Stimulated activated CD4-positive, alpha-beta T cell treated with anti-CD3 and anti-CD28 coated beads, Interleukin-12 subunit alpha, Interleukin-12 subunit beta, amount 100 ng/mL, for 4 hours (primary cell): ENCODE results near the gene SIK2.

Experiments used
- DNase-seq: peaks from one replicate; pipeline ENCODE4 v3.0.0-alpha.2; 2020

SIK2 gene

DNA sequence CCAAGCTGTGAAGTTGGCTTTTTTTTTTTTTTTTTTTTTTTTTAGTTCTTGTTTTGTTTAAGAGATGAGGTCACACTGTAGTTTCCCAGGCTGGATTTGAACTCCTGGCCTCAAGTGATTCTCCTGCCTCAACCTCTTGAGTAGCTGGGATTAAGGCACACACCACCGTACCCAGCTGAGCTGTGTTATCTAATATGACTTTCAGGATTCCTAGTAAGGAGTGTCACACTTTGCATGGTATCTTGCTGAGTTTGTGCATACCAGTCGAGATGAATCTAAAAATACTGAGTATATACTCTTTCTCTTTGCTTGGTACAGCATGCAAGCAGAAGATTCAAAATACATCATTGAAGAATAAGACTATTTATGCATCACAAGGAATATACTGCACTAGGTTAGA, 58.6 kb downstream of the SIK2 start:
- no peak for DNase-seq

DNA sequence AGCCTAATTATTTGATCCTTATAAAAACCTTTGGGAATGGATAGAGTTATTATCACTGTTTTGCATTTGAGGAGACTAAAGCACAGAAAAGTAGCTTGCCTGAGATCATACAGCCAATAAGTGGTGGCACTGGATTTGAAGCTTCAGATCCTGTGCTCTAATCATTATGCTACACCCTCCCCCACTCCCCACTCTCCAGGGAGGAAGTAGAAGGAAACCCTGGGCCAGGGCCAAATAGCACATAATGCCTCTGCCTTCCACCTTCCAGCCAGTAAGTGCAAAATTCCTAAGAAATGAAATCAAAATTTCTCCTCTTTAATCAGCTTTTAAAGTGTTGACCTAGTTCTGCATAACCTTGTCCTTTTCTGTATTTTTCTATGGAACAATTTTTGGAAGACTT, 61.6 kb downstream of the SIK2 start:
- no peak for DNase-seq

DNA sequence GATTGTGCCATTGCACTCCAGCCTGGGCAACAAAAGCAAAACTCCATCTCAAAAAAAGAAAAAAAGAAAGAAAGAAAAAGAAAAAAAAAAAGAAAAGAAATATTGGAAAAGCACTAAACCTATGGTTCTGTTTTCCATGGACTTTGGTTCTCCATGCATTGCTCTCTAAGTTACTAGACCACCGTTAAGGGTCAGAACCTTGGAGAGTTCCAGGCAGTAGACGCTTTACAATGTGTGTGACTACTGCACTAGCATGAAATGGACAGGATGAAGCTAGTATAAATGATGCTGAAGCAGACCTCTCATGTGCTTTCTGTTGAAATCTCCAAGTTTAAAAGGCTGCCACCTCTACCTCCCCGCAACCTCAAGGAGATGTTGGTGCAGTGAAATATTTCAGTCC, 63.5 kb downstream of the SIK2 start:
- DNase-seq: no peak

DNA sequence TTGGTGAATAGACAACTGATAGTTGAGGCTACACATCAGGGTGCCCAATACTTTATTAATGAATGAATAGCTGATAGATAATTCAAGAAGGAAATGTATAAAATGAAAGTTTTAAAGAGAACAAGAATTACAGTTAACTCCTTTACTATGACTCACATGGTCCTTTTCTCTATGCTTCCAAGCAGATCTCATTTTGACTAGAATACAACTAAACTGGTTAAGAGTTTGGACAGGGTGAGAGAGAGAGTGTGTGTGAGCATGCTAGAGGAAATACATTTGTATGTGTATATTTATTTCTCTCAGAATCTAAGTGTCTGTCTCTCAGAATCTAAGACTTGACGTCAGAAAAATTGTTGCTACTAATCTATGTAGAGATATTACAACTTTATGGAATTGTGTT, 66.7 kb downstream of the SIK2 start:
- DNase-seq: no peak

DNA sequence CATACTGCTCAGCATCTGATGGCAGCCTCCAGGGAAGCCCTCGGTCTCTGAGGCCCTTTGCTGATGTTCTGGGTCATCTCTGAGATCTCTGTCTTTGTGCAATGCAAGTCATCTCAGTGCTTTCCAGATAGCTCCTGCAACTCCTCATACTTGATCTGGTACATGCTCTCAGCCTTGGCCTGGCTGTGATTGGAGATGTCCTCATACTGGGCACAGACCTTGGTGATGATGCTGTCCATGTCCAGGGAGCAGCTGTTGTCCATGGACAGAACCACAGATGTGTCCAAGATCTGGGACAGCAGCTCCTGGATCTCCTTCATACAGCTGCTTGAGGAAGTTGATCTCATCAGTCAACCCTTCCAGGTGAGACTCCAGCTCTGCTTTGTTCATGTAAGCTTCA, 69.1 kb downstream of the SIK2 start:
- DNase-seq: no peak

DNA sequence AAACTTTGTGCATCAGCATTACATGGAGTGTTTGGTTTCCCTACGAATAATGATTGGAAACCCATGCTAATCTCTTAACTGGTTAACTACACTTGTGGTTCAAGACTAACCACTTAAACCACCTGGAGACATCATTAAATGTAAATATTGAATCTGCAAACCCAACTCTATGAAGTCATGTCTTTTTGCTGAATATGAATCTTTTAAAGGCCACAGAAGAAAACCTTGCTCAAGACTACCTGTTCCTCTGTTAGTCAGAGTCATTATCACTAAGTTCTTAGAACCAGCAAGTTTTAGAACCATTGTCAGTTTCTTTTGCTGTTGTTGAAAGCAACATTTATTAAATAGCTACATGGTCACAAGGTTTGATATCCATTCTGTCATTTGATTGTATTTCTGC, 70.7 kb downstream of the SIK2 start:
- DNase-seq: no peak

DNA sequence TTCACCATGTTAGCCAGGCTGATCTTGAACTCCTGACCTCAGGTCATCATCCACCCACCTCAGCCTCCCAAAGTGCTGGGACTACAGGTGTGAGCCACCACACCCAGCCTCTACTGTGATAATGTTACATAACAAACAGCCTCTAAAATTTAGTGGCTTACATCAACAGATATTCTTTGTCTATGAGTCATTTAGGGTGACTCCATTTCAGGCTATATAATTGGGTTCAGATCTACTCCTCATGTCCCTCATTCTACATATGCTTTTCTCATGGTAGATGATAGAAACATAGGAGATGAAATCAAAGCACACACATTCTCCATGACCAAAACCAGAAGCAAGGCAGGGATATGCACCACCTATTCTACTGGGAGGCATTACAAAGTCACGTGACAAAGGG, 72.7 kb downstream of the SIK2 start:
- no peak for DNase-seq

DNA sequence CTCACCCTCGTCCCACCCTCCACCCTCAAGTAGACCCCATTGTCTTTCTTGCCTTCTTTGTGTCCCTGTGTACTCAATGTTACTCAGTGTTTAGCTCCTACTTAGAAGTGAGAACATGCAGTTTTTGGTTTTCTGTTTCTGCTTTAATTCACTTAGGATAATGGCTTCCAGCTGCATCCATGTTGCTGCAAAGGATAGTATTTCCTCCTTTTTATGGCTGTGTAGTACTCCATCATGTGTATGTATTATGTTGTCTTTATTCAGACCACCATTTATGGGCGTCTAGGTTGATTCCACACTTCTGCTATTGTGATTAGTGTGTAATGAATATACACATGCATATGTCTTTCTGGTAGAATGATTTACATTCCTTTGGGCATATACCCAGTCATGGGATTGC, 73.6 kb downstream of the SIK2 start:
- DNase-seq: no peak

DNA sequence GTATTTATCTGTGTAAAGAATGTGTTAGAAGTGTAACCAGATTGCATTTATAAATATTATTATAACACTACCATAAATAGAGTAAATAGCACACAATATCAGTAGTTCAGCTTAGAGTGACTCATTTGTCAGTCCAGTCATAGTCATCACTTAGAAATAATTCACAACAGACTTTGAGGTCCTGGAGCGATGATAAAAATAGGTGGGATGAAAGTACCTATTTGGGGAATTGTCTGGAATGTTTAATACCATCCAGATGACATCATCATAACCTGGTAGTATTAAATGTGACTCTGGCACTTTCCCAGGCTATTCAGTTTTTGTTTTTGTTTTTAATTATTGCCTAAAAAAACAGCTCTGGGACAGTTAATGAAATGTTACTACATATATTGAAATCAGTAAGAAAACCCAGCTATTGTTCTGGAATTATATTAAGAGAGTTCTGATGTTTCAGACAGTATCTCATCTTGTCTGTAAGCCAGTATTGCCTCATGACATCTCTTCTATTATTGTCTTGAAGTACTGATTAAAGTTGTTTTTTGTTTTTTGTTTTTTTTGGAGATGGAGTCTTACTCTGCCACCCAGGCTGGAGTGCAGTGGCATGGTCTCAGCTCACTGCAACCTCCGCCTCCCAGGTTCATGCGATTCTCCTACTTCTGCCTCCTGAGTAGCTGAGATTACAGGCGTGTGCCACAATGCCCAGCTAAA, 74.8 kb downstream of the SIK2 start:
- DNase-seq: no peak

DNA sequence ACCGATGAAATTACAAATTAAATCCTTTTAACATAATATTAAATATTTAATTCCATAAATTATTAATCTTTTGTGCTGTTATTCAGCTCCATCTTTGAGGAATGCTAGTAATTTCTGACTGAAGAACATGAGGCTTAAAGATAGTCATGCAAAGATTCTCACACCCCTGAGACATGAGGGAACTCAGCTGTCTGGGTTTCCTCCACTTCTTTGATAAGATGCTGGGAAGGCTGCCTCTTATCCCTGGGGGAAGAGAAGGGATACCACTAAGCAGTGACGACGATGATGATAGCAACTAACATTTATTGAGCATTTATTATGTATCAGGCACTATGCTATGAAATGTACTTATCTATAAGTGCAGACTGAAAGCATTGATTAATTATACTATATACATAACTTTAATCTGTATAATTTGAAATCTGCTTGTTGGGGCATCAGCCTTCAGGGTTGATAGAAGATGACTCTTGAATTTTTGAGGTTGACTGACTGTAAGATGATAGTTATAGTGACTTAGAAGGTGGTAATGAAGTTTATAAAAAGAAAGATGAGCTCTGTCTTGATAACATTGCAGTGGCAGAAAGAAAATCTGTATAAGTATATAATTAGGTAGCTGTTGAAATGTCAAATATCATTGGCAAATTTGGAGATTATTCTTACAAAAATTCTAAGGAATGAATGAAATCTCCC, 78.4 kb downstream of the SIK2 start:
- no peak for DNase-seq

DNA sequence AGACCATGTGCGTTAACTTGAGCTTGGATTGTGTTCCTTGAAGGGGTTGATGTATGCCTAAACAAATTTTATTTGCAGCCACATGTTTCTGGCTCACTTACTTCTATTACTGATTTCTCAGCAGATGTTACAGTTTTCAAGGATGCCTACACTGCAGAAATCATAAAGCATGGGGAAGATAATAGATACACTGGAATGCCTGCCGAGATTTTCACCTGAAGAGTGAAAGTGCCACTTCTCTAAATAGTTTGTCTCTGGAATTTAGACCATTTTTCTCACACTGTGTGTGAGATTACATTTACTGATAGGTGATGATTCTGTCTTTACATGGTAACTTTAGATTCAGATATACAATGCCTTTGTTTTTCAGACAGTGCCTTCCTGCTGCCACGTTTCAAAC, 81.6 kb downstream of the SIK2 start:
- DNase-seq: no peak

DNA sequence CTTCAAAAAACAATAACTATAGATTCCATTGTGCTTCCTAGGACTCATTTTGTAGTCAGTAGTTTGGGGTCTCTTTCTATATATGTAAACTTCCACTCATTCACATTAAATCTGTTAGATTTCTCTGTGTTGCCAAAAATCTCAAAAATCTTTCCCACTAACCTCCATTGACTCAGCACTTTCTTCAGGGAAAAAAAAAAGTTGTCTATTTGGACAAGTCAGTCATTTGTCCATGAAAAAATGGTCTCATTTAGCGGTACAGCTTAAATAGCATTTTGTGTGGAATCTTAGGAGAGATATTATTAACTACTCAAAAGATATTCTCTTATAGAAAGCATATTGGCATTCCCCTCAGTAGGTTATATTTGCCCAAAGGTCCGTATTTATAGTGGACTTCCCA, 82.0 kb downstream of the SIK2 start:
- DNase-seq: no peak

DNA sequence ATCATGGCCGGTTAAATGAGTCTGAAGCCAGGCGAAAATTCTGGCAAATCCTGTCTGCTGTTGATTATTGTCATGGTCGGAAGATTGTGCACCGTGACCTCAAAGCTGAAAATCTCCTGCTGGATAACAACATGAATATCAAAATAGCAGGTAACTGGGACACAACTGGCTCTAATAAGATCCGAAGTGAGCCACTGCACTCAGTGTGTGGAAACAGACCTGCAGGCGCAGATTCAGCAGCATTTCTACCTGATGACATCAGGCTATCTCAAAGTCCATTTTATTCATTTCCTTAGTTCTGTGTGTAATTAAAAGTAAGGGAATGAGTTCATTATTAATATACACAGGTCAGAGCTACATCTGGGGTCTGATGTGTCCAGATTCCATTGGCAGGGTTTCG, 85.8 kb downstream of the SIK2 start:
- no peak for DNase-seq

DNA sequence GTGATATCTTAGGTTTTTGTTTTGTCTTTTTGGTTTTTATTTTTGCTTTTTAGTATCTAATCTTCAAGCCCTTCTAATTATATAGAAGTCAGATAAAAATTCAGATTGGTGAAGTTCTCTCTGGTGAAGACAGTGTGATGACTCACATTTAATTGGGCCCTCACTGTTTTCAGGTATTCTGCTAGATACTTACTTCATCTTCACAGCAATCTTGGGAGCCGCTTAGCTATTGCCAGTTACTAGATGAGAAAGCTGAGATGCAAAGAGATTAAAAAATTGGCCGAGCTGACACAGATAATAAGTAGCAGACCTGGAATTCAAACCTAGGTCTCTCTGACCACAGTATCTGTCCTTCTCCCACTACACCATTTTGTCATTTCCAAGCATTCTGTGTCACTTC, 88.9 kb downstream of the SIK2 start:
- no peak for DNase-seq

DNA sequence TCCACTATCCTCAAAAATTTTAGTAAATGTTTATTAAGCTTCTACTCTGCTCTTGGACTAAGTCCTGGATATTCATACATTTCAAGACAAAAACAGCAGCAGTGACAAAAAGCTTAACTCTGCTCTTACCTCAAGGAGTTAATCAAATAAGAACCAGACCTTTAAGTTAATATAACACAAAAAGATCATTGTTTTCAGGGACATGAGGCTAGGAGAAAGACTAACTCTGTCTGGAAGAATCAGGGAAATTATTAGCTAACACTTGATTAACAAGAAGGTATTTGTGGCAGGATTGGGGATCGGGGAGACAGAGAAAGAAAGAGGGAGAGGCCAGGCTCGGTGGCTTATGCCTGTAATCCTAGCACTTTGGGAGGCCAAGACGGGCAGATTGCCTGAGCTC, 89.5 kb downstream of the SIK2 start:
- DNase-seq: no peak

DNA sequence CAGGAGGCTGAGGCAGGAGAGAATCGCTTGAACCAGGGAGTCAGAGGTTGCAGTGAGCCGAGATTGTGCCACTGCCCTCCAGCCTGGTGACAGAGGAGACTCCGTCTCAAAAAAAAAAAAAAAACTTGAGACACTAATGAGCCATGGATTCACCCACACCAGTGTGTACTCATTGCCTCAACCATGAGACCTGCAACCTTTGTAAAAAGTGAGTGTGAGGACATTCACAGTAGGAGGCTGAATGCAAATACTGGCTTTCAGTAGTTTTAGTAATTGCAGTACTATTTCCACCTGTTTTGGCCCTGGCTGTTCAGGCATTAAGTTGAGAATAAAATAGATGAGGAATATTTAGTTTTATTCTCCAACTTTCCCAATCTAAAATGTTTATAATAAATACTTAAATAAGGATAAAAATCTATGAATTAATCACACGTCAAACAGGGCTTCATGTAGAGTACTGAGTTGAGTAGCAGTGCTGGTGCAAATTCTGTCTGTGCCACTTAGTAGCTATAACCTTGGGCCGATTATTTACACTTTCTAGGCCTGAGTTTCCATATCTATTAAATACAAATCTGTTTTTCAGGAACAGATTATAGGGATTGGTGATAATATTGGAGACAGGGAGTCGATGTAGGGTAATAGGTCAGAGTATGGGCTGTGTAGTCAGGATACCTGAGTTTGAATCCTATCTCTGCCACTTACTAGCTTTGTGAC, 91.1 kb downstream of the SIK2 start:
- no peak for DNase-seq

DNA sequence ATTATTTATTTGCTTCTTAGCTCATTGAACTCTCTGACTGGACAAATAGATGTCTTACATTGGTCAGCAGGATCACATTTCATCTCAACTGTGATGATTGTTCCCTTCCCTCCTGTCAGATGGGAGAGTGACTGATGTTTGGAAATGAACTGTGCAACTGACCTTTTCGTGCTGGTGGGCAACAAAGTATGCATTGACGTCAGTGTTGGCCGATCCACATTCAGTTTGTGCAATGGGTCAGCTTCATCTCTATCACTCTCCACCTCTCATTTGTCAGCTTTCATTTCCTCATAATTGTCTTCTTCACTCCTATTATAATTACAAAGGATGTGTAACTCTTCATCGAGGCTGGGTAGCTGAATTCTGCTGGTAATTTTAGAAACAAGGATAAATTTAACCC, 92.6 kb downstream of the SIK2 start:
- no peak for DNase-seq

DNA sequence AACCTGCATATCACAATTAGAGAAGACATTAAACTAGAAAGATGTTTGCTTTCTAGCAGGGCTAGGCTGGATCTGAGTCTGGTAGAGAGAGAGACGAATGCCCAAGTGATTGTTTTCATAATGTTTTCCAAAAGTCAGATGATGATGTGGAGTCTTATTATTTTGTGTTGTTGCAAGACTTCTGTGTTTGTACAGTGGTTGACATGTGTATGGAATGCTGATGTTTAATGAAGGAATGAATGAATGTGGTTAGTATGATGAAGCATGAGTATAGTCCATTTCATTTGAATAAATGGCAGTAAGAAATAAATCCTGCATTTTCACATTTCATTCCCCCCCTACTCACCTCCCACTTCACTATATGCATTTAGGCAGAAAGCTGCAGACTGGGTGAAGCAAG, 94.3 kb downstream of the SIK2 start:
- no peak for DNase-seq

DNA sequence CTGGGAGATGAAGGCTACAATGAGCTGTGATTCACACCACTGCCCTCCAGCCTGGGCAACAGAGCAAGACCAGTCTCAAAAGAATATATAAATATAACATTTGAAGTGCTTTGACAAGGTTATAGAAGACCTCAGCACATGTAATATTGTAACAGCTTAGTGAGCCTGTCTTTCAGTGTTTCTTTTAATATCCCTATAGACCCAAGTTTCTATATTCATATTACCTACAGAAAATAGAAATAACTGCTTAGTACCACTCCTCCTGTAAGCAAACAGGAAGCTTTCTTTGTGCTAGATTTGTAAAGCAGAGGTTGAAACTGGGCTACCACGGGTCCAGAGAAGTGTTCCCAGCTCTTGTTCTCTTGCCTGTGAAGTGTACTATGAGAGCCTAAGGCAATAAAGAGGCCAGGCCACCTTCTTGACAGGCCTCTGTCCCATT, 95.7 kb downstream of the SIK2 start:
- no peak for DNase-seq

DNA sequence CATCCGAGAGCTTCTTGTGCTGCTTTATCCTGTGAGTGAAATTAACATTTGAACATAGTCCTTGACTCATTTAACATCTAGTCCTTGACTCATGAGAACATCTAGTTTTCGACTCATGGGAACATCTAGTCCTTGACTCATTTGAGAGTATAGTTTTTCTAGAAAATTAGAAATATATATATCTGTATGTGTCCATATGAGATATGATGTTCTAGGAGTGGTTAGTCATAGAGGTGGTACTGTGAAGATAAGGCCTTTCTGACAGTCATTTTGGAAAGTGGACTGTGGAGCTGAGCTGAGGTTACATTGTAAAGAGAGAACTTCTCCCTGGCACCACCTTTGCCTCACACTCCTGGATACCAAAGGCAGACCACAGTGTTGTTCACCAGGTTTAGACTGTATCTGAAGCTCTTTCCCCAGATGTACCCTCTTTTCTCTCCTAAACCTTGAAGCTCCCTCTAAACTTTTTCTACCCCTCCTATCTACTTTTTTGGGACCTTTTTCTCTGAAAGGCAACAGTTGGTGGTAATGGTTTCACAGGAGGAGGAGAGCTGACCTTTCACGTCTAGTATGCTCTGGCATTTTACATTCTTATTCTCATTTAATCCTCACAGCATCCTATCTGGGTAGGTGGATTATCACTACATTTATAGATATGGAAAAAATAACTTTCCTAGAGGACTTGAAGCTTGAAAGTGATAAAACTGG, 96.8 kb downstream of the SIK2 start:
- no peak for DNase-seq

DNA sequence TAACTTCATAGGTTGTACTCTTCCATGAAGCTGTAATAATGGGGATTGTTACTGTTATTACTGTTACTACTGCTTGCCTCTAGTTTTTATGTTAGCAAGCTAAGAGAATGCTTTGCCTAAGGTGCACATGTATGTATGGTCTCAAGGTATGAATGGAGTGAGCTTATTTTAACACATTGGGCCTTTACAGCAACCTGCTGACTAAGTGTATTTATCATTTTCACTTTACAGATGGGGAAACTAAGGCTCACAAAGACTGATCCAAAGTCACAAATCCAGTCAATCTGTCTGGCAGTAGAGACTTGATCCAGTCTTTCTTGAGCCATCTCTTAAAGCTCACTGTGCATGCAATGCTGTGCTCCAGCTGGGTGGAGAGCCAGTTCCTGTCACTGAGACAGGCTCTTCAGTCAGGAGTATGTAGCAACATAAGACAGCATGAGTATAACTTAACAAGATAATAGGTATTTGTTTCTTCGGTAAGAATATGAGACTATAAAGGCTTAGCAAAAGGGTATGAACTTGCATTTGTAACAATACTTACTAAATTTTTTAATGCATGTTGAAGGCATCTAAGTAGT, 97.4 kb downstream of the SIK2 start:
- no peak for DNase-seq

DNA sequence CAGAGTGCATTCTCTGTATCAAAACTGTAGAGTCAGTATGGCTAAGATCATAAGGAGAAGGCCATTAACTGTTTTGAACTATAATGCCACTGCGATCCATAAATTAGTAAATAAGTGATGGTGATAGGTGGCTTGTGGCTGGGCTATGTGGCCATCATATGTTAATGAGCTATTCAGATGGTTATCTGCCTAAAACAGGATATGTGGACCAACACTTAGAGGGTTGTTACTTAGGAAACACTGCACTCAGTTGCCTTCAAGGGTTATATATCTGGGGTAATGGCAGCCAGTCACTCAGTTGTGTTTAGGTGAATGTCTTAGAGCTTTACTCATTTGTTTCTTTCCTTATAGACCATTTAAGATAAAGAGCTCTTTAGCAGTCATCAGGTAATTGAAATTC, 97.9 kb downstream of the SIK2 start:
- no peak for DNase-seq

DNA sequence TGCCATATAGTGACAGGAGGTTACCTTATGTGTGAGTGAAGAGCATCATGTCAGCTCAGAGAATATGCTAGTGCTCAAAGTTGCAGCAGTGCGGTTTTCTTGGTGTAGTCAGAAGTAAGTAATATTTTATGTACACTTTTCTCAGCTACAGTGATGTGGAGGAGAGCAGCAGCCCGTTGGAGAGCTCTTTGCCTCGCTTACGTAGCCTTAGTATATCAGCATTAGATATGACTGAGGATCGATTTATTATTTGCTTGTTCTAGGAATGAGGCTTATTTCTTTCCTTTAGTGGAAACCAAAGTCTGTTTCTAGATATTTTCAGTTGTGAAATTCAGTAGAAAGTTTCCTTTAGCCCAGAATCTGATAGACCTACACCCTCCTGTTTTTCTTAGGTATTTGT, 100.4 kb downstream of the SIK2 start:
- no peak for DNase-seq
